ENCODE results near the gene HEATR5B. TPM values are rescaled to one million over a fixed set of nuclear protein-coding genes. Genes with fewer than 3 reads are reported as not detected.

HEATR5B gene
- total RNA-seq, 1 donor from 2014 or later, result 50.3 TPM

GRCh38 chr2:37020212-37020886, 63.8 kb downstream of the HEATR5B start:
- intact Hi-C loops (cut with micrococcal nuclease), result no loop called here
- Mint-ChIP-seq H3K27ac (no peak overlapping the region), H3K4me3 (no peak overlapping the region), H3K9me3 (no peaks in the 10 kb centered on the region), H3K27me3 (no peaks in the 10 kb centered on the region), H3K36me3 (ENCODE audit: low read depth) (peaks cover 80% of the 10 kb centered on the region), H3K4me1 (no peaks in the 10 kb centered on the region)
- ChIA-PET CTCF (no interaction called here), POLR2A (no interaction called here)
- ATAC-seq (ENCODE audit: low read depth) (no peak), DNase-seq (no peak)
- no peak for TF ChIP-seq CTCF (IDR thresholded peaks at IDR 0.05)

- H3K4me3 Mint-ChIP-seq, result no peak overlapping the region
- H3K27me3 Mint-ChIP-seq, result no peaks in the 10 kb centered on the region
- POLR2A ChIA-PET, result interaction anchor here (0.7 to 1.8 kb wide), 5 partner anchors 46 to 304 kb away, joined by 3 to 17 read pairs (median 5); partner anchors contain the start of genes GPATCH11, HEATR5B and STRN
- DNase-seq, result no peak
- peak; percentile 31 for ATAC-seq (ENCODE audit: low read depth)
- H3K4me1 Mint-ChIP-seq, result peaks cover 44% of the 10 kb centered on the region
- no peak for TF ChIP-seq CTCF (IDR thresholded peaks at IDR 0.05)
- H3K9me3 Mint-ChIP-seq, result no peaks in the 10 kb centered on the region
- CTCF ChIA-PET, result no interaction called here
- peak overlapping the region; percentile 80 for H3K27ac Mint-ChIP-seq
- peaks cover 56% of the 10 kb centered on the region for H3K36me3 Mint-ChIP-seq (ENCODE audit: low read depth)
- intact Hi-C loops (cut with micrococcal nuclease), result loop anchor here (1.0 to 5.0 kb wide), 4 partner anchors 8 to 1364 kb away; partner anchors contain the start of genes ATL2, GPATCH11 and HEATR5B
These were observed 70.9 kb downstream of the HEATR5B start for GRCh38 chr2:37013315-37013641.

- ChIA-PET CTCF (no interaction called here), POLR2A (interaction anchor here (1.1 kb wide), 1 partner anchor 45 kb away, joined by 6 read pairs; the partner anchor contains the start of gene STRN)
- ATAC-seq (ENCODE audit: low read depth) (peak; percentile 56), DNase-seq (no peak)
- Mint-ChIP-seq H3K4me3 (peak overlapping the region; percentile 64), H3K27me3 (no peaks in the 10 kb centered on the region), H3K4me1 (peaks cover 44% of the 10 kb centered on the region), H3K36me3 (ENCODE audit: low read depth) (peaks cover 57% of the 10 kb centered on the region), H3K27ac (peak overlapping the region; percentile 71), H3K9me3 (no peaks in the 10 kb centered on the region)
- no peak for TF ChIP-seq CTCF (IDR thresholded peaks at IDR 0.05)
- intact Hi-C loops (cut with micrococcal nuclease), result loop anchor here (5.0 kb wide), 2 partner anchors 71 to 1366 kb away; partner anchors contain the start of genes ATL2, GPATCH11 and HEATR5B
These were observed 73.0 kb downstream of the HEATR5B start for GRCh38 chr2:37011130-37011529.

GRCh38 chr2:37005118-37005868, 78.9 kb downstream of the HEATR5B start:
- no peak for TF ChIP-seq CTCF (IDR thresholded peaks at IDR 0.05)
- Mint-ChIP-seq H3K27ac (peak overlapping the region; percentile 72), H3K27me3 (no peaks in the 10 kb centered on the region), H3K36me3 (ENCODE audit: low read depth) (peaks cover 72% of the 10 kb centered on the region), H3K4me1 (peaks cover 23% of the 10 kb centered on the region), H3K9me3 (no peaks in the 10 kb centered on the region), H3K4me3 (peak overlapping the region; percentile 61)
- ATAC-seq (ENCODE audit: low read depth), result peak; percentile 80
- no peak for DNase-seq
- POLR2A ChIA-PET, result no interaction called here
- intact Hi-C loops (cut with micrococcal nuclease), result loop anchor here (1.0 kb wide), 2 partner anchors 8 to 220 kb away; no protein-coding TSS in a partner anchor
- CTCF ChIA-PET, result no interaction called here

- ChIA-PET POLR2A (interaction anchor here (0.6 kb wide), 1 partner anchor 34 kb away, joined by 5 read pairs; no protein-coding TSS in a partner anchor), CTCF (no interaction called here)
- no peak for DNase-seq
- Mint-ChIP-seq H3K27ac (no peak overlapping the region), H3K4me3 (no peak overlapping the region), H3K36me3 (ENCODE audit: low read depth) (peaks cover 73% of the 10 kb centered on the region), H3K9me3 (no peaks in the 10 kb centered on the region), H3K27me3 (no peaks in the 10 kb centered on the region), H3K4me1 (peaks cover 14% of the 10 kb centered on the region)
- no peak for TF ChIP-seq CTCF (IDR thresholded peaks at IDR 0.05)
- ATAC-seq (ENCODE audit: low read depth), result no peak
- intact Hi-C loops (cut with micrococcal nuclease), result no loop called here
These were observed 83.1 kb downstream of the HEATR5B start for GRCh38 chr2:37000988-37001556.

Data from activated B cell treated with CpG ODN at 0.5 μM for 24 hours (primary cell).